ENCODE results near the gene PCSK9. TPM values are rescaled to one million over a fixed set of nuclear protein-coding genes. Genes with fewer than 3 reads are reported as not detected.
"Not testable (repeated sequence)": the region's sequence is repeated elsewhere in the genome, so short reads cannot be mapped to it uniquely, and the experiment has no call there.

The PCSK9 gene
- total RNA-seq, 1 experiment from 2014 or later, result 41.6 TPM

DNA sequence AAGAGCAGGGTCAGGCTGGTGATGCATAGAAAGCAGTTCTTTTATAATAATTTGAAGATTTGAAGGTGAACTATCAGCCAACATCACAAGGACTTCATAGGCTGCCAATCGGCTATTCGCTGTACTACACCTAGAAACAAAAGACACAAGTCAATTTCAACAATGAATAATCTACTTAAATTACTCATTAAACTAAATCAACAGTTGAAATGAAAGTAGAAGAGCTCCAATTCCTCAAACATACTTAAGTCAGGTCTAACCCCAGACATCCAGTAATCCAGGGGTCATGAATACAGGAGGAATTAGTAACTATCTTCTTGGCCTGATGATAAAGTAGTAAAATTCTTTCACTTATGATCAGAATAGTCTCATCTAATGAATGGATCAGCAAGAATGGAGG is 64.5 kb downstream of the PCSK9 start:
- BruUV-seq (replicated peaks), result no TSS peak
- Mint-ChIP-seq H3K36me3 (ENCODE audit: insufficient read depth, unreplicated experiment) (peaks cover 38% of the 10 kb centered on the region), H3K9me3 (ENCODE audit: low read depth, unreplicated experiment) (no peaks in the 10 kb centered on the region), H3K27me3 (ENCODE audit: unreplicated experiment) (no peaks in the 10 kb centered on the region), H3K27ac (ENCODE audit: unreplicated experiment) (no peak overlapping the region), H3K4me3 (ENCODE audit: low read depth, unreplicated experiment) (no peak overlapping the region), H3K4me1 (ENCODE audit: low read depth, unreplicated experiment) (peaks cover 10% of the 10 kb centered on the region)
- CTCF ChIA-PET, result interaction anchor here (0.7 kb wide), 1 partner anchor 159 kb away, joined by 3 read pairs; no protein-coding TSS in a partner anchor
- TF ChIP-seq, protein P1, sequence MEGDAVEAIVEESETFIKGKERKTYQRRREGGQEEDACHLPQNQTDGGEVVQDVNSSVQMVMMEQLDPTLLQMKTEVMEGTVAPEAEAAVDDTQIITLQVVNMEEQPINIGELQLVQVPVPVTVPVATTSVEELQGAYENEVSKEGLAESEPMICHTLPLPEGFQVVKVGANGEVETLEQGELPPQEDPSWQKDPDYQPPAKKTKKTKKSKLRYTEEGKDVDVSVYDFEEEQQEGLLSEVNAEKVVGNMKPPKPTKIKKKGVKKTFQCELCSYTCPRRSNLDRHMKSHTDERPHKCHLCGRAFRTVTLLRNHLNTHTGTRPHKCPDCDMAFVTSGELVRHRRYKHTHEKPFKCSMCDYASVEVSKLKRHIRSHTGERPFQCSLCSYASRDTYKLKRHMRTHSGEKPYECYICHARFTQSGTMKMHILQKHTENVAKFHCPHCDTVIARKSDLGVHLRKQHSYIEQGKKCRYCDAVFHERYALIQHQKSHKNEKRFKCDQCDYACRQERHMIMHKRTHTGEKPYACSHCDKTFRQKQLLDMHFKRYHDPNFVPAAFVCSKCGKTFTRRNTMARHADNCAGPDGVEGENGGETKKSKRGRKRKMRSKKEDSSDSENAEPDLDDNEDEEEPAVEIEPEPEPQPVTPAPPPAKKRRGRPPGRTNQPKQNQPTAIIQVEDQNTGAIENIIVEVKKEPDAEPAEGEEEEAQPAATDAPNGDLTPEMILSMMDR (IDR thresholded peaks at IDR 0.05; ENCODE audit: unreplicated experiment), result no peak
- intact Hi-C loops (cut with micrococcal nuclease; ENCODE audit: unreplicated experiment), result loop anchor here (10.0 kb wide), 1 partner anchor 59 kb away; no protein-coding TSS in a partner anchor
- DNase-seq, result no peak

DNA sequence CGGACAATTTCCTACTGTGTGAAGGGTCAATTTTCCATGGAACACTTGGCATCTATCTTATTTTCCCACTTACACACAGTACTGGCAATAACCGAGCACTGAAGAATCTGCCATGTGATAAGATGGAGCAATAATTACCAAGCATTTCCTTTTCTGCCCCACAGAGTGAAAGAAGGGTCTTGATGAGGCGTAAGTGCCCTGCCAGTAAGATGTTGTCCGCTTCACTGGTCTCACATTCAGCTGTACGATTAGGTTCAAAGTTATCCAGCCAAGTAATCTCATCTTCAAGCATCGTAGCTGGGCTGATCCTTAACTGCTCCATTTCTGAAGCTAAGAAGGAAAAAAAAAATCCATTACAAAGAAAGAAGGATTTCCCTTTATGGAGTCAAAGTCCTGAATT is 67.8 kb downstream of the PCSK9 start:
- TF ChIP-seq, protein P1 (IDR thresholded peaks at IDR 0.05; ENCODE audit: unreplicated experiment), result no peak
- H3K9me3 Mint-ChIP-seq (ENCODE audit: low read depth, unreplicated experiment), result no peaks in the 10 kb centered on the region
- intact Hi-C loops (cut with micrococcal nuclease; ENCODE audit: unreplicated experiment), result loop anchor here (10.0 kb wide), 1 partner anchor 62 kb away; no protein-coding TSS in a partner anchor
- peaks cover 10% of the 10 kb centered on the region for H3K4me1 Mint-ChIP-seq (ENCODE audit: low read depth, unreplicated experiment)
- no peak overlapping the region for H3K27ac Mint-ChIP-seq (ENCODE audit: unreplicated experiment)
- H3K27me3 Mint-ChIP-seq (ENCODE audit: unreplicated experiment), result no peaks in the 10 kb centered on the region
- peaks cover 47% of the 10 kb centered on the region for H3K36me3 Mint-ChIP-seq (ENCODE audit: insufficient read depth, unreplicated experiment)
- no peak overlapping the region for H3K4me3 Mint-ChIP-seq (ENCODE audit: low read depth, unreplicated experiment)
- no peak for DNase-seq
- no TSS peak for BruUV-seq (replicated peaks)
- CTCF ChIA-PET, result no interaction called here

DNA sequence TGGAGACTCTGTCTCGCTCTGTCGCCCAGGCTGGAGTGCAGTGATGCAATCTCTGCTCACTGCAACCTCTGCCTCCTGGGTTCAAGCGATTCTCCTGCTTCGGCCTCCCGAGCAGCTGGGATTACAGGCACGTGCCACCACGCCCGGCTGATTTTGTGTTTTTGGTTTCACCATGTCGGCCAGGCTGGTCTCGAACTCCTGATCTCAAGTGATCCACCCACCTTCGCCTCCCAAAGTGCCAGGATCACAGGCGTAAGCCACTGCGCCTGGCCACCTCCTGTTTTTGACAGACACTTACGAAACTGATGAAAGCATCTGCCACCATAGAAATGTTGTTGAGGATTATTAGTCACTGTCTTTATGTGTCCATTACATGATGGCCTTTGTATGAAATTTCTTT is 69.7 kb downstream of the PCSK9 start:
- CTCF ChIA-PET; BruUV-seq (replicated peaks); H3K4me3 Mint-ChIP-seq (ENCODE audit: low read depth, unreplicated experiment); H3K9me3 Mint-ChIP-seq (ENCODE audit: low read depth, unreplicated experiment); H3K27me3 Mint-ChIP-seq (ENCODE audit: unreplicated experiment); DNase-seq; H3K27ac Mint-ChIP-seq (ENCODE audit: unreplicated experiment); H3K4me1 Mint-ChIP-seq (ENCODE audit: low read depth, unreplicated experiment): not testable (repeated sequence)
- H3K36me3 Mint-ChIP-seq (ENCODE audit: insufficient read depth, unreplicated experiment), result peaks cover 59% of the 10 kb centered on the region
- intact Hi-C loops (cut with micrococcal nuclease; ENCODE audit: unreplicated experiment), result loop anchor here (10.0 kb wide), 1 partner anchor 64 kb away; no protein-coding TSS in a partner anchor

Other genes with a start within 250 kb of the PCSK9 start
- gene TTC22, start 238.2 kb upstream of the PCSK9 start, total RNA-seq (2022), result 17.2 and 17.4 TPM in 2 replicates
- 448 and 469 TPM in 2 replicates for gene DHCR24, start 152.4 kb upstream of the PCSK9 start, total RNA-seq (2022)
- 0.45 TPM in 1 of 2 replicates, not detected in the other for gene TMEM61, start 58.9 kb upstream of the PCSK9 start, total RNA-seq (2022)
- gene BSND, start 40.6 kb upstream of the PCSK9 start, total RNA-seq (2022), result not detected in 2 replicates
- 40.3 and 45.3 TPM in 2 replicates for gene USP24, start 175.8 kb downstream of the PCSK9 start, total RNA-seq (2022)